Prostate gland (tissue), 2 donors: Measurements from ENCODE around the gene CYB561D1.

Experiments used
- POLR2AphosphoS5 ChIP-seq: sonication (generic); formaldehyde crosslinking; IDR thresholded peaks from one replicate; pipeline ENCODE4 v1.6.1; 2017; ENCODE audit warnings: antibody characterized with exemption
- TF ChIP-seq, protein P1 (sequence below), 4 experiments: fragments of 200-600 bp in 2 of 4; fragments of 450-650 bp in 2 of 4; sonication (generic) in 2 of 4; IDR thresholded peaks; 1 replicate in 3 of 4; 2 replicates in 1 of 4; pipeline ENCODE4 v1.5.1; 2016 to 2019; ENCODE audit warnings: antibody characterized with exemption in 4 of 4, mild to moderate bottlenecking in 2 of 4, moderate library complexity in 2 of 4

DNA sequence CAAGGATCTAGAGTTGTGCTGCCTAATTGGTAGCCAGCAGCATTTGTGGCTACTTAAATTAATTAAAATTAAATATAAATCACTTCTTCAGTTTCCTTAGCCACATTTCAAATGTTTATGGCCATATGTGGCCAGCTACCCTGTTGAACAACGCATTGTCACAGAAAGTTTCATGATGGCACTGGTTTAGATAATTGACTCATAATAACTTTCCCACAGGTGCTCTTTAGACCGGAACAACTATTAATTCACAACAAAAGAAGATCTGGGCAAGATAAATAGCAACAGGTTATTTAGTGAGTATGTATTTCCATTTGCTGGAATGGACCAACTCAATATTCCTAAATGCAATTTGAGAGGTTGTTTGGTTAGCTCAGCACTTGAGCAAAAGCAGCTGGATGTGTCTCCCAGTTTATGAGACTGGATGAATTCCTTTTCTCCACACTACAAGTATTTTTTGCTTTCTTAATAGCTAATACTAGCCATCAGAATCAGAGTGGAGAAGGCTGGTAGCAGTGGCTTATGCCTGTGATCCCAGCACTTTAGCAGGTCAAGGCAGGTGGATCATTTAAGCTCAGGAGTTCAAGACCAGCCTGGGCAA lies 19.3 kb downstream of the CYB561D1 start:
- TF ChIP-seq POLR2AphosphoS5: no peak
- TF ChIP-seq, protein P1, sequence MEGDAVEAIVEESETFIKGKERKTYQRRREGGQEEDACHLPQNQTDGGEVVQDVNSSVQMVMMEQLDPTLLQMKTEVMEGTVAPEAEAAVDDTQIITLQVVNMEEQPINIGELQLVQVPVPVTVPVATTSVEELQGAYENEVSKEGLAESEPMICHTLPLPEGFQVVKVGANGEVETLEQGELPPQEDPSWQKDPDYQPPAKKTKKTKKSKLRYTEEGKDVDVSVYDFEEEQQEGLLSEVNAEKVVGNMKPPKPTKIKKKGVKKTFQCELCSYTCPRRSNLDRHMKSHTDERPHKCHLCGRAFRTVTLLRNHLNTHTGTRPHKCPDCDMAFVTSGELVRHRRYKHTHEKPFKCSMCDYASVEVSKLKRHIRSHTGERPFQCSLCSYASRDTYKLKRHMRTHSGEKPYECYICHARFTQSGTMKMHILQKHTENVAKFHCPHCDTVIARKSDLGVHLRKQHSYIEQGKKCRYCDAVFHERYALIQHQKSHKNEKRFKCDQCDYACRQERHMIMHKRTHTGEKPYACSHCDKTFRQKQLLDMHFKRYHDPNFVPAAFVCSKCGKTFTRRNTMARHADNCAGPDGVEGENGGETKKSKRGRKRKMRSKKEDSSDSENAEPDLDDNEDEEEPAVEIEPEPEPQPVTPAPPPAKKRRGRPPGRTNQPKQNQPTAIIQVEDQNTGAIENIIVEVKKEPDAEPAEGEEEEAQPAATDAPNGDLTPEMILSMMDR (IDR thresholded peaks at IDR 0.05): no peak
